ENCODE measurements around the gene SORCS2.

SORCS2 gene

DNA sequence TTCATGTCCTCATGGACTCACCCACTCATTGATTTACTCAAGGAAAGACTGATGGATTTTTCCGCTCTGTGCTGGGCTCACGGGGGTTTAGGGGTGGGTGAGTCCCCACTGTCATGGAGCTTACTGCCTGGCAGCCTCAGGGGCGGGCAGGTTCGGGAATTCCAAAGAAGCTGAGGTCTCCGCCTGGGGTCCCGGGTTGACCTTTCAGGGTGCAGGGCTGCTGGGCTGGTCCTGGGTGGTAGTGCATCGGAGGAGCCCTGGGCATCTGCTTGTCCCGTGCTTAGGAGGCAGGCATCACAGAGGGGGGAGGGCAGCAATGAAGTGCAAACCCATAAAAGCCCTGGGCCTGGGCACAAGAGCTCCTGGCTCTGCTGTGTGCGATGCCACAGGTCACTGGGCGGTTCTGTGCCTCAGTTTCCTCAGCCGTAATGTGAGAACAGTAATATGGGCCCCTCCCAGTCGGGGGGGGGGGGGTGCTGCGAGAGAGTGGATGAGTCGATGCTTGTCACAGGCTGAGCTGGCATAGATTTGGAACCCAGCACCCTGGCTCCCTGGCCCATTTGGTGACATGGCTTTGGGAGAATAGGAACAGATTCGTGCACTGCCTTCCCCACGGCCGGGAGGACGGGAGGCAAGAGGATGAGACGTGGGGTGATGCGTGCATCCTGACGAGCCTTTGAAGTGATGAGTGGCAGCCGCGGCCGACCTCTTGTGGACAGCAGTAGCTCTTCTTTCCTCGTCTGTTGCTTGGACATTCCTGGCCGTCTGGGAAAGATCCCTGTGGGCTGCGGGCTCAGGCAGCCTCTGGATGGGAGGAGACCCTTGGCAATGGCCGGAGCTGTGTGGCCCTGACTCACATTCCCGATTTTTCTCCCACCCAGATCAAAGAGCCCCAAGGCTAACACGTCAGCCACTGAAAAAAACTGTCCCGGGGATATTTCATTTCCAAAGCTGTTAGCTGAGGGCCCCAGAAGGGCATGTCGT is 200.4 kb downstream of the SORCS2 start:
- 77% methylated on average over 26 of the region's 32 CpGs for WGBS (ENCODE audit: insufficient coverage)
- peaks cover 0 to 90% (median 2%) of the 10 kb centered on the region in 5 experiments for H3K27me3 ChIP-seq (replicated peaks in 2 of 5; ENCODE audit: control insufficient read depth in 4 of 5, insufficient read depth in 5 of 5, low read length in 4 of 5)
- H3K4me1 ChIP-seq (ENCODE audit: control extremely low read depth in 1 of 4, control insufficient read depth in 4 of 4, insufficient read depth in 4 of 4, low read length in 3 of 4): peaks cover 0 to 2% (median under 1%) of the 10 kb centered on the region in 4 experiments
- peaks cover 0 to 2% (median 0%) of the 10 kb centered on the region in 5 experiments for H3K9me3 ChIP-seq (ENCODE audit: control extremely low read depth in 1 of 5, control insufficient read depth in 4 of 5, insufficient read depth in 2 of 5, low read depth in 1 of 5, low read length in 4 of 5)
- POLR2A ChIA-PET: interaction anchor here (0.6 kb wide), 1 partner anchor 42 kb away, joined by 4 read pairs; no protein-coding TSS in a partner anchor
- CTCF ChIA-PET: interaction anchor here (0.9 to 1.1 kb wide), 2 partner anchors 21 to 88 kb away, joined by 3 read pairs; no protein-coding TSS in a partner anchor
- H3K36me3 ChIP-seq (ENCODE audit: control insufficient read depth in 4 of 4, insufficient read depth in 4 of 4, low read length in 3 of 4): no peaks in the 10 kb centered on the region
- DNase-seq: no peak
- H3K4me3 ChIP-seq (ENCODE audit: control insufficient read depth in 1 of 7, extremely low read depth in 1 of 7, insufficient read depth in 4 of 7, low read depth in 2 of 7, low read length in 6 of 7): no peak overlapping the region
- H3K27ac ChIP-seq (ENCODE audit: insufficient read depth in 1 of 2, low read depth in 1 of 2, low read length in 2 of 2, poor library complexity in 1 of 2, severe bottlenecking in 2 of 2): no peak overlapping the region

DNA sequence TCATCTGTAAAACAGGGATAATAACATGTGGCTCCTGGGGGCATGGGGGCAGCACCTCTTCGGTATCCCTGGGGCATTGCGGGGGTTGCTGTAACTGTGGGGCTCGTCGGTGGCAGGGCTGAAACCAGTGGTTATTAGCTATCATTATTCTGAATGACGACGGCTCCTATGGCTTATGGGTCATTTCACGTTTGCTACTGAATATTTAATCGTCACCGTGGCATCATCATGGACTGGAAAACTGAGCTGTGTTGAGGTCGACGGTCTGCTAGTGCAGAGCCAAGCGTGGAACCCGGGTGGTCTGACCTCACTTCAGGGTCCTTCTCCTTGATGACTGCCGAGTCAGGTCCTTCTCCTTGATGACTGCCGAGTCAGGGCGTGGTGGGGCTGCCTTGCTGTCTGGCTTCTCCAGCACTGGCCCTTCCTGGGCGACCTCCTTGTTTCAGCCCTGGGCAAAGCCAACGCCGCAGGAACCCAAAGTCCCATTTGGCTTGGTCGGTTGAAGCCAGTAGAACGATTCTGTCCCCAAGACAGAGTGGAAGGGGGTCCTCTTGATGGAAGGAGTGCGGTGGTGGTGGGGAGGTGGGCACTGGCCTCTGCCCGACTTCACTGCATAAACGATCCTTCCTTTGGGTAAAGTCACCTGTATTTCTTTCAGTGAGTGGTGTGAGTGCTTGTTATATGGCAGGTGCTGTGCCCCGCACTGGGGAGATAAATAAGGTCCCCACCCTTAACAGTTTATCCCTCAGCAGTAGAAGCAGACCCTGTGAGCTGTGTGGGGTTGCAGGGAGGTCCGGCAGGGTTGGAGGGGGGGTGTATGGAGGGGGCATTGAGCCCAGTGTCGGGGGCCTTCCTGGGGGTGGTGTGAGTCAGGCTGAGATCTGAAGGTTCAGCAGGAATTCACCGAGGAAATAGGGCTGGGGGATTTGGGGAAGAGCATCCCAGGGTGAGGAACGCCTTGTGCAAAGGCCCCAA is 201.6 kb downstream of the SORCS2 start:
- Histone ChIP-seq H3K27ac (ENCODE audit: insufficient read depth in 1 of 2, low read depth in 1 of 2, low read length in 2 of 2, poor library complexity in 1 of 2, severe bottlenecking in 2 of 2) (no peak overlapping the region), H3K27me3 (replicated peaks in 2 of 5; ENCODE audit: control insufficient read depth in 4 of 5, insufficient read depth in 5 of 5, low read length in 4 of 5) (peaks cover 0 to 92% (median 2%) of the 10 kb centered on the region in 5 experiments), H3K4me1 (ENCODE audit: control extremely low read depth in 1 of 4, control insufficient read depth in 4 of 4, insufficient read depth in 4 of 4, low read length in 3 of 4) (peaks cover 0 to 8% (median 3%) of the 10 kb centered on the region in 4 experiments), H3K9me3 (ENCODE audit: control extremely low read depth in 1 of 5, control insufficient read depth in 4 of 5, insufficient read depth in 2 of 5, low read depth in 1 of 5, low read length in 4 of 5) (no peaks in the 10 kb centered on the region), H3K4me3 (ENCODE audit: control insufficient read depth in 1 of 7, extremely low read depth in 1 of 7, insufficient read depth in 4 of 7, low read depth in 2 of 7, low read length in 6 of 7) (no peak overlapping the region), H3K36me3 (ENCODE audit: control insufficient read depth in 4 of 4, insufficient read depth in 4 of 4, low read length in 3 of 4) (no peaks in the 10 kb centered on the region)
- DNase-seq: no peak
- CTCF ChIA-PET: interaction anchor here (1.1 kb wide), 1 partner anchor 20 kb away, joined by 3 read pairs; no protein-coding TSS in a partner anchor
- POLR2A ChIA-PET: no interaction called here
- 87% methylated on average over 26 of the region's 29 CpGs for WGBS (ENCODE audit: insufficient coverage)

DNA sequence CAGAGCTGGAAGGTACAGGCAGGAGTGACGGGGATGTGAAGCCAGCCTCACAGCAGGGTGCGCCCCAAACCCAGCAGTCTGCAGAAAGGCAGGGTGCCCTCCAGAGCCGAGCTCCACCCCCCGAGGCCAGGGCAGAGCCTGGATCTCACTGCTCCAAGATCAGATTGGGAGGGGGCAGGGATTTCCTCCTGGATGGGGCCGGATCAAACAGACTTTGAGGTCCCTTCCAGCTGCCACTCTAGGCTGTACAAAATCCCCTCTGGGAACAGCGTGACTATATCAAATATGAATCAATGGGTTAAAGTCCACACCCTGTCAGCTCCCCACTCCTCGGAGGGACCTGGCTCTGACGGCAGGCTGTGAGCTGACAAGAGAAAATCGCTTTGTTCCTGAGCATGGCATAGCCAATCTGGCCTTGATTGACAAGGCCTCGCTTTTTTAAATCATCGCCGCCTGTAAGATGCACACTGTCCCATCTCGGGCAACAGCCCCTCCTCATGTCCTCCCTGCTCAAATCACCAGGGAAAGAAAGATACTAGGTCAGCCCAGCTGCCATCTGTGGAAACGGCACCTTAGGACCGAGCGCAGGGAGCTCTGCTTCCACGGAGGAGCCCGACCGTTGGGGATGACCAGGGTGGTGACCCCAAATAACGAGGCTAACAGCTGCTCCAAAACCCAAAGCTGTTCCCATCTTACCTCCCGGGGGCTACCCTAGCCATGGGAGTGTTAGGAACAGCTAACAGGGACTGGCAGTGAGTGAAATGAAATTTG is 202.5 kb downstream of the SORCS2 start:
- WGBS (ENCODE audit: insufficient coverage): 80% methylated on average over 19 of the region's 21 CpGs
- Histone ChIP-seq H3K4me1 (ENCODE audit: control extremely low read depth in 1 of 4, control insufficient read depth in 4 of 4, insufficient read depth in 4 of 4, low read length in 3 of 4) (peaks cover 0 to 11% (median 4%) of the 10 kb centered on the region in 4 experiments), H3K27ac (ENCODE audit: insufficient read depth in 1 of 2, low read depth in 1 of 2, low read length in 2 of 2, poor library complexity in 1 of 2, severe bottlenecking in 2 of 2) (no peak overlapping the region), H3K27me3 (replicated peaks in 2 of 5; ENCODE audit: control insufficient read depth in 4 of 5, insufficient read depth in 5 of 5, low read length in 4 of 5) (peaks cover 0 to 91% (median 2%) of the 10 kb centered on the region in 5 experiments), H3K36me3 (ENCODE audit: control insufficient read depth in 4 of 4, insufficient read depth in 4 of 4, low read length in 3 of 4) (no peaks in the 10 kb centered on the region), H3K9me3 (ENCODE audit: control extremely low read depth in 1 of 5, control insufficient read depth in 4 of 5, insufficient read depth in 2 of 5, low read depth in 1 of 5, low read length in 4 of 5) (no peaks in the 10 kb centered on the region), H3K4me3 (ENCODE audit: control insufficient read depth in 1 of 7, extremely low read depth in 1 of 7, insufficient read depth in 4 of 7, low read depth in 2 of 7, low read length in 6 of 7) (no peak overlapping the region)
- POLR2A ChIA-PET: no interaction called here
- no peak for DNase-seq
- CTCF ChIA-PET: no interaction called here

DNA sequence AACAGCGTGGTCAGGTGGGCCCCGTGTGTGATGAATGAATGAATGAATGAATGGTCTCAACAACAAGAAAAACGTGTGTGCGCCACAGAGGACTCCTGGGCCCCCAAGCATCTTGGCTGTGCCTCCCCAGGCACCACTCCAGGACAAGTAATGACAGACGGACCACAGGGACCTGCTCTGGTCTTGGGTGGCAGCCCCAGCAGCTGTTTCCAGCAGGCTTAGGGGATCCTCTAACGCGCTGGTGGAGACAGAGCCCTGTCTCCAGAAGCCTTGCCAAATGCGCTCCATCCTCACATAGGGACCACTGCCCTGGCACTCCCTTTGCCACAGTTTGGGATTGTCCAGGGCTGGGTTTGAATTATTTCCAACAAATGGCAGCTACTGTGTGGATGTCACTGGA is 203.3 kb downstream of the SORCS2 start:
- Histone ChIP-seq H3K27me3 (replicated peaks in 2 of 5; ENCODE audit: control insufficient read depth in 4 of 5, insufficient read depth in 5 of 5, low read length in 4 of 5) (peaks cover 0 to 85% (median 2%) of the 10 kb centered on the region in 5 experiments), H3K9me3 (ENCODE audit: control extremely low read depth in 1 of 5, control insufficient read depth in 4 of 5, insufficient read depth in 2 of 5, low read depth in 1 of 5, low read length in 4 of 5) (no peaks in the 10 kb centered on the region), H3K4me1 (ENCODE audit: control extremely low read depth in 1 of 4, control insufficient read depth in 4 of 4, insufficient read depth in 4 of 4, low read length in 3 of 4) (peaks cover 0 to 11% (median 4%) of the 10 kb centered on the region in 4 experiments), H3K27ac (ENCODE audit: insufficient read depth in 1 of 2, low read depth in 1 of 2, low read length in 2 of 2, poor library complexity in 1 of 2, severe bottlenecking in 2 of 2) (no peak overlapping the region), H3K36me3 (ENCODE audit: control insufficient read depth in 4 of 4, insufficient read depth in 4 of 4, low read length in 3 of 4) (no peaks in the 10 kb centered on the region), H3K4me3 (ENCODE audit: control insufficient read depth in 1 of 7, extremely low read depth in 1 of 7, insufficient read depth in 4 of 7, low read depth in 2 of 7, low read length in 6 of 7) (no peak overlapping the region)
- DNase-seq: no peak
- CTCF ChIA-PET: no interaction called here
- WGBS (ENCODE audit: insufficient coverage): 89% methylated on average over 6 of the region's 8 CpGs
- POLR2A ChIA-PET: no interaction called here

DNA sequence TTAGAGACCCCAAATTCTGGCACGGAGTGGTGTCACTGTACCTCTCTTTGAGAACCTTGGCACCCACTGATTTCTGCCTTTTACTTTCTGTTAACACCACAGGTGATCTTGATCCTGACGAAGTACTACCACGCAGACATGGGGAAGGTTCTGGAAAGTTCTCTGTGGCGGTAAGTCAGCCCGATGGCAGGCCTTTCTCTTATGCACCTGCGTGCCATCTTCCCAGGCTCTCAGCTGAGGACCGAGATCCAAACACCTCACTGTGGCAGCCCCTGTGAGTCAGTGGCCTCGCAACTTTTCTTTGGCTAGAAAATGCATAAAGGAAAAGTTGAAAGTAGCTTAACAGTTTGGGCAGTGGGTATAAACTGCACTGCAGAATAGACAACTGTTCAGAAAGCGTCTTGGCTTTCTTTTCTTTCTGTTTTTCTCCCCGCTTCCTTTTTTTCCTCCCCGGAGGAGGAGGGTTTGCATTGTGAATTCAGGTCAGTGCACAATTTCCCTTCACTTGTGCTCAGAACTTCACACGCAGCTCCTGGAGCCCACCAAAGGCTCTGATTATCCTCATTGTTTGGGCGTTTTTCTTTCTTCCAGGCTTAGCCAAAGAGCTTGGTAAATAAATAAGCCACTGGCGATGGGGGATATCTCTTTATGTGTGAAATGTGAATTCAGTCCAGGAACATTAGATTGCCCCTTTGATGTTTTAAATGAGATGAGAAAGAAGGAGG is 204.0 kb downstream of the SORCS2 start:
- no peak overlapping the region for H3K27ac ChIP-seq (ENCODE audit: insufficient read depth in 1 of 2, low read depth in 1 of 2, low read length in 2 of 2, poor library complexity in 1 of 2, severe bottlenecking in 2 of 2)
- peaks cover 0 to 78% (median 2%) of the 10 kb centered on the region in 5 experiments for H3K27me3 ChIP-seq (replicated peaks in 2 of 5; ENCODE audit: control insufficient read depth in 4 of 5, insufficient read depth in 5 of 5, low read length in 4 of 5)
- CTCF ChIA-PET: interaction anchor here (0.9 kb wide), 1 partner anchor 16 kb away, joined by 3 read pairs; no protein-coding TSS in a partner anchor
- no peak overlapping the region for H3K4me3 ChIP-seq (ENCODE audit: control insufficient read depth in 1 of 7, extremely low read depth in 1 of 7, insufficient read depth in 4 of 7, low read depth in 2 of 7, low read length in 6 of 7)
- POLR2A ChIA-PET: interaction anchor here (0.6 to 1.2 kb wide), 3 partner anchors 11 to 1294 kb away, joined by 3 read pairs; partner anchors contain the start of gene SORCS2
- 75% methylated on average over 12 of the region's 14 CpGs for WGBS (ENCODE audit: insufficient coverage)
- H3K9me3 ChIP-seq (ENCODE audit: control extremely low read depth in 1 of 5, control insufficient read depth in 4 of 5, insufficient read depth in 2 of 5, low read depth in 1 of 5, low read length in 4 of 5): no peaks in the 10 kb centered on the region
- no peak for DNase-seq
- peaks cover 0 to 11% (median 4%) of the 10 kb centered on the region in 4 experiments for H3K4me1 ChIP-seq (ENCODE audit: control extremely low read depth in 1 of 4, control insufficient read depth in 4 of 4, insufficient read depth in 4 of 4, low read length in 3 of 4)
- H3K36me3 ChIP-seq (ENCODE audit: control insufficient read depth in 4 of 4, insufficient read depth in 4 of 4, low read length in 3 of 4): no peaks in the 10 kb centered on the region

Measured in common myeloid progenitor, CD34-positive (primary cell).